ENCODE results near the gene RABL3. TPM values are rescaled to one million over a fixed set of nuclear protein-coding genes. Genes with fewer than 3 reads are reported as not detected.

The RABL3 gene
- total and polyA plus RNA-seq, 2 of the 4 experiments (the other 2 are of a cell fraction): 5.3 to 17.0 TPM

DNA sequence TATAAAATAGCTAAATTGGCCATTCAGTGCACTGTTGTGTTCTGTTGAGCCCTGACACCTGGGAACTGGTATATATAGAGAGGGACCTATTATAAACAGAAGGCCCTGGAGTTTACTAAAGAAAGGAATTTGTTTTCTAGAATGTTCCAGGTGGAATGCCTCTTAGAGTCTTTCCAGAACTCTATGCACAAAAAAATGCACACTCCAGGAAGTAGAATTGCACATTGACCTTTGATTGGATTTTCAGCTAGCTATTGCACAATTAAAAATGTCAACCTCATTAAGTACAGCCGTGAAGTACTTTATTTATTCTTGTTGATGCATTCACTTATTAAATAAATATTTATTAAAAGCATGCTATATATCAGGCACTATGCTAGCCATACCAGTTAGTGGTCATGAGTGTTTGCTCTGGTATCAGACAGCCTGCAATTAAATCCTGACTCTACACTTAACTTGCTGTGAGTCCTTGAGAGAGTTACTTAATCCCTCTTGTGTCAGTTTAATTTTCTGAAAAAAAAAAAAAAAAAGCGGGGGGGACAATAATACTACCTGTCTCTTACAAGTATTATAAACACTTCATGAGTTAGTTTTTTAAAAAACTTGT lies 105.4 kb downstream of the RABL3 start:
- Histone ChIP-seq H3K18ac (ENCODE audit: low read depth, low read length) (peak overlapping the region; percentile 47; the same call in 1 of the 2 replicates), H4K8ac (ENCODE audit: low read depth in 2 of 2, low read length in 2 of 2) (no peak overlapping the region), H3K79me1 (ENCODE audit: low read depth in 1 of 2, low read length in 2 of 2) (no peaks in the 10 kb centered on the region), H2AFZ (replicated peaks; ENCODE audit: low read length, poor library complexity) (no peak overlapping the region), H3K9me1 (ENCODE audit: insufficient read depth, low read length) (no peaks in the 10 kb centered on the region), H3K4ac (ENCODE audit: low read depth, low read length) (no peak overlapping the region), H3K4me2 (ENCODE audit: low read depth, low read length) (no peak overlapping the region), H3K23ac (ENCODE audit: low read depth, low read length) (no peak overlapping the region), H3K9me3 (ENCODE audit: control insufficient read depth, insufficient read depth, low read length) (no peaks in the 10 kb centered on the region), H4K5ac (ENCODE audit: low read depth, low read length) (no peak overlapping the region), H3K4me1 (ENCODE audit: control insufficient read depth, insufficient read depth, low read length) (peaks cover 7% of the 10 kb centered on the region; the same call in 1 of the 2 replicates), H3K14ac (replicated peaks; ENCODE audit: low read depth, low read length) (no peak overlapping the region), H4K91ac (ENCODE audit: insufficient read depth, low read depth, low read length) (no peak overlapping the region), H3K56ac (ENCODE audit: extremely low read depth, insufficient read depth, low read length) (no peak overlapping the region), H3K9ac (ENCODE audit: low read depth, low read length) (no peak overlapping the region), H2BK20ac (ENCODE audit: low read depth, low read length) (no peak overlapping the region), H2AK5ac (ENCODE audit: low read depth, low read length) (no peak overlapping the region), H3K4me3 (ENCODE audit: insufficient read depth, low read depth, low read length) (no peak overlapping the region), H3K27ac (ENCODE audit: insufficient read depth, low read length) (no peak overlapping the region), H2BK5ac (ENCODE audit: low read depth, low read length, poor library complexity, severe bottlenecking) (no peak overlapping the region), H4K20me1 (ENCODE audit: insufficient read depth, low read length) (no peaks in the 10 kb centered on the region), H2AK9ac (replicated peaks; ENCODE audit: low read depth, low read length, poor library complexity) (no peak overlapping the region), H2BK120ac (ENCODE audit: low read depth, low read length) (no peak overlapping the region), H3K27me3 (ENCODE audit: control insufficient read depth, insufficient read depth, low read length) (no peaks in the 10 kb centered on the region), H2BK15ac (ENCODE audit: low read depth, low read length) (no peak overlapping the region), H3K36me3 (ENCODE audit: control insufficient read depth, insufficient read depth, low read length) (no peaks in the 10 kb centered on the region)
- no CpG with 5 or more reads among the region's 2 CpGs for WGBS, 2 experiments (ENCODE audit: extremely low coverage in 2 of 2, insufficient read length in 1 of 2)
- TF ChIP-seq CHD1 (IDR thresholded peaks at IDR 0.05; ENCODE audit: low read depth, low read length): no peak
- TF ChIP-seq MXI1 (IDR thresholded peaks at IDR 0.05; ENCODE audit: borderline replicate concordance, low read depth, low read length): no peak
- TF ChIP-seq RCOR1 (IDR thresholded peaks at IDR 0.05; ENCODE audit: insufficient replicate concordance, low read length): no peak
- peak; percentile 50 for TF ChIP-seq CEBPB (IDR thresholded peaks at IDR 0.05; ENCODE audit: low read depth, low read length)
- TF ChIP-seq BHLHE40 (IDR thresholded peaks at IDR 0.05; ENCODE audit: low read depth, low read length): no peak
- no peak for TF ChIP-seq SMC3 (IDR thresholded peaks at IDR 0.05; ENCODE audit: low read depth, low read length)
- TF ChIP-seq, protein P1, sequence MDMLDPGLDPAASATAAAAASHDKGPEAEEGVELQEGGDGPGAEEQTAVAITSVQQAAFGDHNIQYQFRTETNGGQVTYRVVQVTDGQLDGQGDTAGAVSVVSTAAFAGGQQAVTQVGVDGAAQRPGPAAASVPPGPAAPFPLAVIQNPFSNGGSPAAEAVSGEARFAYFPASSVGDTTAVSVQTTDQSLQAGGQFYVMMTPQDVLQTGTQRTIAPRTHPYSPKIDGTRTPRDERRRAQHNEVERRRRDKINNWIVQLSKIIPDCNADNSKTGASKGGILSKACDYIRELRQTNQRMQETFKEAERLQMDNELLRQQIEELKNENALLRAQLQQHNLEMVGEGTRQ (IDR thresholded peaks at IDR 0.05; ENCODE audit: low read depth, low read length): no peak
- ChIA-PET POLR2A (ENCODE audit: unreplicated experiment) (no interaction called here), CTCF (no interaction called here)
- intact Hi-C loops (cut with micrococcal nuclease) (no loop called here), in situ Hi-C loops (cut with MboI; ENCODE audit: low sequenced_read_pairs) (no loop called here), dilution Hi-C loops (cut with HindIII; ENCODE audit: low sequenced_read_pairs, unreplicated experiment) (no loop called here)
- BruUV-seq (replicated peaks): no TSS peak
- DNase-seq: no peak
- ATAC-seq (ENCODE audit: low read depth): no peak

Small RNA genes lying within 50 kb of the gene (microRNA-seq; reads per million reads assigned to microRNA genes)
- gene MTCO1P29 (ENCODE audit: insufficient read depth, insufficient read length) (not detected), gene MTCO2P29 (ENCODE audit: insufficient read depth, insufficient read length) (not detected)

Small RNA genes lying within 50 kb of the gene (small RNA-seq; reads per million reads assigned to genes)
- gene MTCO1P29: 0 to 0.08 (median 0) reads per million in 5 experiments
- gene MTCO2P29: 0 reads per million in 5 experiments

Other genes with a start within 250 kb of the RABL3 start
- 53.9 and 62.8 TPM in 2 replicates for gene NDUFB4, start 146.2 kb downstream of the RABL3 start, total RNA-seq (2012; rRNA removed)
- 278 and 310 TPM in 2 replicates for gene NDUFB4, start 146.2 kb downstream of the RABL3 start, polyA plus RNA-seq (2012; rRNA removed)
- not detected in 2 replicates for gene HGD, start 60.3 kb downstream of the RABL3 start, total RNA-seq (2012; rRNA removed)
- 0.14 and 0.19 TPM in 2 replicates for gene HGD, start 60.3 kb downstream of the RABL3 start, polyA plus RNA-seq (2012; rRNA removed)
- gene GTF2E1, start 228 bp upstream of the RABL3 start, total RNA-seq (2012; rRNA removed): 18.5 and 26.9 TPM in 2 replicates
- gene GTF2E1, start 228 bp upstream of the RABL3 start, polyA plus RNA-seq (2012; rRNA removed): 6.6 and 8.2 TPM in 2 replicates
- not detected in 2 replicates for gene STXBP5L, start 165.7 kb upstream of the RABL3 start, total RNA-seq (2012; rRNA removed)
- not detected in 2 replicates for gene STXBP5L, start 165.7 kb upstream of the RABL3 start, polyA plus RNA-seq (2012; rRNA removed)